ENCODE measurements around the gene FOXP1. TPM values are rescaled to one million over a fixed set of nuclear protein-coding genes. Genes with fewer than 3 reads are reported as not detected.

FOXP1 gene
- total RNA-seq, 4 donors from 2014 or later: 86.4 to 107 (median 93.8) TPM

DNA sequence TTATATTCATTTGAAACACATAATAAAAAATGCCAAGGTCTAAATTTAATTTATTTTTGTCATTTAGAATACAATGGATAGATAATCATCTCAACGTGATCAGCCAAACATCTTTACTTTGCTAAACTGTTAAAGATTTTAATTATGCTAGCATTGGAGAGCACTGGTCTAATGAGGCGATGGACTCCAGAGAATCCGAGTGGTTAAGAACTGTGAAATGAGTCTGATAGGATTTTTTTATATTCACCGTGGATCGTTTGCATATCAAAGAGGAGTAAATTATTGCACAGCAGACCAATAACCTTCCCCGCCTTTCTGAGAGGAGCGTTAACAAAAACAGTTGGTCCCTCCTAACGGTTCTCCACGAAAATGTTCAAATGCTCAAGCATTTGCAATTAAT is 540.8 kb downstream of the FOXP1 start:
- Histone ChIP-seq H3K27me3 (no peaks in the 10 kb centered on the region), H3K27ac (no peak overlapping the region), H3K4me1 (peaks cover 0 to 22% (median 6%) of the 10 kb centered on the region in 4 donors), H3K4me3 (no peak overlapping the region), H3K9me3 (no peaks in the 10 kb centered on the region), H3K36me3 (peaks cover 0 to 57% (median 7%) of the 10 kb centered on the region in 3 donors)
- no peak for TF ChIP-seq POLR2A (IDR thresholded peaks at IDR 0.05)
- TF ChIP-seq EP300 (IDR thresholded peaks at IDR 0.05): no peak
- no peak for DNase-seq (ENCODE audit: low spot score in 2 of 2)
- 90 to 93% methylated on average over 9 of the region's 9 CpGs for WGBS, 2 donors

DNA sequence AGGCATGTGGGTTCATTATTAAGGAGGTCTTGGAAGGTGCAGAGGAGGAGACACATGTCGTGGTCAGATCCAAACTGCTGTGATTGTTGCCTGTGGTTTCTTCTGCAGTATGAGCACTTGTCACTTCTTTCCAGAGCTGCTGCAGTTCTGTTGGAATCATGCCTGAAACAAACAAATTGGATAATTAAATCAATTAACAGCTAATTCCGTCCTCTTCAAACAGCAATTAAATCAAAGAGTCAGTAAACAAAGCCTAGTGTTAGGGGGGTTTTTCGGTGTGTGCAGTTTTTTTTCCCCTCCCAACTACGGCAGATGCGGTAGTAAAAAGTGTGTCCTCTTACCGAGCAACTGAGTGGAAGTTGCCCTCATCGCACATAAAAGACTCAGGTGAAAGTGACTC is 542.2 kb downstream of the FOXP1 start:
- TF ChIP-seq POLR2A (IDR thresholded peaks at IDR 0.05) (no peak), EP300 (IDR thresholded peaks at IDR 0.05) (no peak)
- TF ChIP-seq, protein P1, sequence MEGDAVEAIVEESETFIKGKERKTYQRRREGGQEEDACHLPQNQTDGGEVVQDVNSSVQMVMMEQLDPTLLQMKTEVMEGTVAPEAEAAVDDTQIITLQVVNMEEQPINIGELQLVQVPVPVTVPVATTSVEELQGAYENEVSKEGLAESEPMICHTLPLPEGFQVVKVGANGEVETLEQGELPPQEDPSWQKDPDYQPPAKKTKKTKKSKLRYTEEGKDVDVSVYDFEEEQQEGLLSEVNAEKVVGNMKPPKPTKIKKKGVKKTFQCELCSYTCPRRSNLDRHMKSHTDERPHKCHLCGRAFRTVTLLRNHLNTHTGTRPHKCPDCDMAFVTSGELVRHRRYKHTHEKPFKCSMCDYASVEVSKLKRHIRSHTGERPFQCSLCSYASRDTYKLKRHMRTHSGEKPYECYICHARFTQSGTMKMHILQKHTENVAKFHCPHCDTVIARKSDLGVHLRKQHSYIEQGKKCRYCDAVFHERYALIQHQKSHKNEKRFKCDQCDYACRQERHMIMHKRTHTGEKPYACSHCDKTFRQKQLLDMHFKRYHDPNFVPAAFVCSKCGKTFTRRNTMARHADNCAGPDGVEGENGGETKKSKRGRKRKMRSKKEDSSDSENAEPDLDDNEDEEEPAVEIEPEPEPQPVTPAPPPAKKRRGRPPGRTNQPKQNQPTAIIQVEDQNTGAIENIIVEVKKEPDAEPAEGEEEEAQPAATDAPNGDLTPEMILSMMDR (IDR thresholded peaks at IDR 0.05): no peak
- Histone ChIP-seq H3K27ac (no peak overlapping the region), H3K27me3 (no peaks in the 10 kb centered on the region), H3K36me3 (peaks cover 0 to 50% (median 7%) of the 10 kb centered on the region in 3 donors), H3K9me3 (no peaks in the 10 kb centered on the region), H3K4me1 (peaks cover 0 to 8% (median 0%) of the 10 kb centered on the region in 4 donors), H3K4me3 (no peak overlapping the region)
- no peak for DNase-seq (ENCODE audit: low spot score in 2 of 2)
- 80 to 88% methylated on average over 7 of the region's 7 CpGs for WGBS, 2 donors

DNA sequence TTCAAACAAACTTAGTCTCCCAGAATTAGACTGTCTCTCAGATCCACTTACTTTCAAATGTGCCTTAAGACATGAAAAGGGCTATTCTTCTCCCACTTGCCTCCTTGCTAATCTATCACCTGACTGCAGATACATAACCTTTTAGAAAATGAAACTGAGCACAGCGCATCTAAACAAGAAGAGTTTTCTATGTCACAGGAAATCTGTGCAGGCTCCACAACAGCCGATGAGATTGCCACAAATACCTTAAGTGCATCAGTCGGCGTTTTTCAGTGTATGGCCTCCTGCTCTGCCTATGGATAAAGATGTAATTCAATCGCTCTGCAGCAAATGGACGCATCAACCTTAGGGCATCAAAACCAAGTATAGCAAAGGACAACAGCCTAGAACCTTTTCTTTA is 544.2 kb downstream of the FOXP1 start:
- Histone ChIP-seq H3K27ac (no peak overlapping the region), H3K36me3 (peaks cover 0 to 43% (median 7%) of the 10 kb centered on the region in 3 donors), H3K9me3 (no peaks in the 10 kb centered on the region), H3K4me1 (peaks cover 0 to 9% (median 0%) of the 10 kb centered on the region in 4 donors), H3K4me3 (no peak overlapping the region), H3K27me3 (no peaks in the 10 kb centered on the region)
- 83 to 84% methylated on average over 6 of the region's 6 CpGs for WGBS, 2 donors
- TF ChIP-seq POLR2A (IDR thresholded peaks at IDR 0.05) (no peak), EP300 (IDR thresholded peaks at IDR 0.05) (no peak)
- TF ChIP-seq, protein P1 (IDR thresholded peaks at IDR 0.05): no peak
- no peak for DNase-seq (ENCODE audit: low spot score in 2 of 2)

DNA sequence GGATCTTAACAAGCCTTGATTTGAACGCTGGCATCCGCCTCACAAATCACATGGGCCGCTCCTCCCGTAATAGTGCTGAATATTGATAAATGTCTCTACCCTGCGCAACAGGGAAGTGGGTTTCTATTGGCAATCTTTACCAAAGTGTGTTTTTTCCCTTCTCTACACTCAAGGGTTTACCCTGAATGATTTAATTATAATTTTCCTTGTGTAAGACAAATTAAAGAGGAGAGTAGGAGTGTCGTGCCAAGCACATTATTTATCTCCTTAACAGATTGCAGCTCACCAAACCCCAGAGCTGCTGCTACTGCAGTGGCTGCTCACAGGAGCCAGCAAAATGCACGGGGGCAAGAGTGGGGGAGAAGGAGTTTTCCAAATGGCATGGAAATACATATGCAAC is 545.8 kb downstream of the FOXP1 start:
- peaks cover 0 to 13% (median 0%) of the 10 kb centered on the region in 4 donors for H3K4me1 ChIP-seq
- peaks cover 0 to 48% (median 7%) of the 10 kb centered on the region in 3 donors for H3K36me3 ChIP-seq
- no peak for DNase-seq (ENCODE audit: low spot score in 2 of 2)
- H3K9me3 ChIP-seq: no peaks in the 10 kb centered on the region
- H3K4me3 ChIP-seq: no peak overlapping the region
- 90 to 92% methylated on average over 7 of the region's 7 CpGs for WGBS, 2 donors
- H3K27ac ChIP-seq: no peak overlapping the region
- TF ChIP-seq, protein P1 (IDR thresholded peaks at IDR 0.05): no peak
- TF ChIP-seq EP300 (IDR thresholded peaks at IDR 0.05) (no peak), POLR2A (IDR thresholded peaks at IDR 0.05) (no peak)
- no peaks in the 10 kb centered on the region for H3K27me3 ChIP-seq

DNA sequence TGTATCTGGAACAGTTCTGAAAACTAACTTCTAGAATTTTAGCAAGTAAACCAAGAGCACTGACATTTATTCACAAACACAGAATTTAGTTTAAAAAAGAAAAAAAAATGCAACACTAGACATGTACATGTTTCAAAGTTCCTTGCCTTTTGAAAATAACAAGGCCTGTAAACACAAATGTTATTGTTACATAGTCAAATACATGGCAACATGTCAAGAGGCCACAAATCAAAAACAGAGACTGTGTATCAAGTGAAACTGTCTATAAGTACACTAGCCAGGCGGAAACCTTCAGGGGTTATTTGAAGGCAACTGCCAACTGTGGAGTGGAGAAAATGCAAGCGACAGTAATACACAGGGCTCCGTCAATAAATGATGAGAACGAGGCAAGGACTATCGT is 547.6 kb downstream of the FOXP1 start:
- no peak for DNase-seq (ENCODE audit: low spot score in 2 of 2)
- Histone ChIP-seq H3K27ac (no peak overlapping the region), H3K4me3 (no peak overlapping the region), H3K36me3 (peaks cover 0 to 43% (median 3%) of the 10 kb centered on the region in 3 donors), H3K27me3 (no peaks in the 10 kb centered on the region), H3K9me3 (no peaks in the 10 kb centered on the region), H3K4me1 (peaks cover 0 to 32% (median 8%) of the 10 kb centered on the region in 4 donors)
- TF ChIP-seq, protein P1 (IDR thresholded peaks at IDR 0.05): no peak
- TF ChIP-seq POLR2A (IDR thresholded peaks at IDR 0.05) (no peak), EP300 (IDR thresholded peaks at IDR 0.05) (no peak)
- WGBS, 2 donors: 87 to 90% methylated on average over 5 of the region's 5 CpGs

DNA sequence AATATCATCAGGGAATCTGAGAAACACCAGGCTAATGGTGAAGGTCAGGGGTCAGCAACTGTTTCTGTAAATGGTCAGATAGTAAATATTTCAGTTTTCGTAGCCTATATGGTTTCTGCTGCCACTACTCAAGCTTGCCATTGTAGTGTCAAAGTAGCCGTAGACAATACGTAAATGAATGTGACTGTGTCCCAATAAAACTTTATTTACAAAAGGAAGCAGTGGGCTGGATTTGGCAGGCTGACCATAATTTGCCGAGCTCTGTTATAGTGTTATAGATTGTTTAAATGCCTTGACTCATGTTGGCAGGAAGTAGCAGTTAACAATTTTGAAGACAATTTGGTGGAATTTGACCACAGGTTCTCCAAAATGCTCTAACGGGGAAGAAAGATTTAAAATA is 548.2 kb downstream of the FOXP1 start:
- no peak overlapping the region for H3K4me3 ChIP-seq
- no peak overlapping the region for H3K27ac ChIP-seq
- peaks cover 0 to 37% (median 0%) of the 10 kb centered on the region in 3 donors for H3K36me3 ChIP-seq
- WGBS, 2 donors: 74 to 76% methylated on average over 5 of the region's 5 CpGs
- no peak for DNase-seq (ENCODE audit: low spot score in 2 of 2)
- H3K9me3 ChIP-seq: no peaks in the 10 kb centered on the region
- TF ChIP-seq EP300 (IDR thresholded peaks at IDR 0.05) (no peak), POLR2A (IDR thresholded peaks at IDR 0.05) (no peak)
- TF ChIP-seq, protein P1 (IDR thresholded peaks at IDR 0.05): no peak
- H3K4me1 ChIP-seq: peaks cover 0 to 36% (median 8%) of the 10 kb centered on the region in 4 donors
- no peaks in the 10 kb centered on the region for H3K27me3 ChIP-seq
